ENCODE results near the gene DLX4. TPM values are rescaled to one million over a fixed set of nuclear protein-coding genes. Genes with fewer than 3 reads are reported as not detected.

DLX4 gene
- total RNA-seq, 1 experiment from 2014 or later = 2.5 TPM

DNA sequence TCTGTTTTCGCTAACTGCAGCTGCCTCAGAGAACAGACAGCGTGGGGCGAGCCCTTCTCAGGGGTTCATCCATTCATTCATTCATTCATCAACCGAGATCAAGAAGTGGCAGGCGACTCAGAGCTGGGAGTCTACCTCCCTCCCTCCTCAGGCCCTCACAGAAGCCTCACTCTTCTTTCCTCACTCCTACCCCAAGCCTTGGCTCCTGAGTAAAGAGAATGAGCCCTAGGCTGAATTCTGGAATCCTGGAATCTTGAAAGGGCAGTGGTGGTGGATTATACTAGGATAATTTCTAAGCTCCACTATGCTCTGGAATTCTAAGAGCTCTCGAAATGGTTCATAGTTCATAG, 28.3 kb downstream of the DLX4 start:
- H2BK15ac ChIP-seq (ENCODE audit: low read depth, low read length) = no peak overlapping the region
- H3K27me3 ChIP-seq (ENCODE audit: insufficient read depth, low read length) = peaks cover 51% of the 10 kb centered on the region
- H3K4me2 ChIP-seq (ENCODE audit: insufficient read depth, insufficient read length, low read length) = peak overlapping the region; percentile 49
- no peak overlapping the region for H2BK120ac ChIP-seq (ENCODE audit: low read depth, low read length, poor library complexity, severe bottlenecking)
- H3K14ac ChIP-seq (ENCODE audit: insufficient read depth, low read length) = no peak overlapping the region
- no peak overlapping the region for H4K5ac ChIP-seq (ENCODE audit: insufficient read length, low read depth, low read length)
- Mint-ChIP-seq H3K27ac (no peak overlapping the region), H3K9me3 (peaks cover 6 to 10% of the 10 kb centered on the region in 2 experiments; a peak in 4 of 5 replicates), H3K36me3 (ENCODE audit: insufficient read depth in 1 of 3, low read depth in 3 of 3) (peaks cover 0 to 3% (median 2%) of the 10 kb centered on the region in 3 experiments; a peak in 3 of 7 replicates), H3K27me3 (ENCODE audit: low read depth) (peaks cover 95% of the 10 kb centered on the region), H3K4me1 (peaks cover 34 to 35% of the 10 kb centered on the region in 2 experiments), H3K4me3 (peak overlapping the region; percentile 19 to 70; a peak in 3 of 5 replicates)
- peaks cover 5% of the 10 kb centered on the region for H4K20me1 ChIP-seq (ENCODE audit: control insufficient read depth, insufficient read depth, insufficient read length)
- no peaks in the 10 kb centered on the region for H3K9me3 ChIP-seq (ENCODE audit: control insufficient read depth, low read depth, low read length)
- H3K23ac ChIP-seq (ENCODE audit: insufficient read length, low read depth, low read length) = no peak overlapping the region
- WGBS (ENCODE audit: extremely low coverage, insufficient read length, low lambda C conversion rate) = no CpG with 5 or more reads among the region's 6 CpGs
- no peaks in the 10 kb centered on the region; the same call in 1 of the 2 replicates for H3K4me1 ChIP-seq (ENCODE audit: insufficient read depth, low read length)
- no peak overlapping the region for H2BK5ac ChIP-seq (ENCODE audit: insufficient read length, low read length)
- H3K9ac ChIP-seq (ENCODE audit: extremely low read depth, insufficient read length, low read length) = no peak overlapping the region
- no peak overlapping the region for H3K18ac ChIP-seq (ENCODE audit: insufficient read length, low read depth, low read length)
- H3K79me1 ChIP-seq (ENCODE audit: insufficient read depth, low read depth, low read length, poor library complexity, severe bottlenecking) = no peaks in the 10 kb centered on the region
- no peak overlapping the region for H2AK5ac ChIP-seq (ENCODE audit: insufficient read length, low read length)
- TF ChIP-seq, protein P1, sequence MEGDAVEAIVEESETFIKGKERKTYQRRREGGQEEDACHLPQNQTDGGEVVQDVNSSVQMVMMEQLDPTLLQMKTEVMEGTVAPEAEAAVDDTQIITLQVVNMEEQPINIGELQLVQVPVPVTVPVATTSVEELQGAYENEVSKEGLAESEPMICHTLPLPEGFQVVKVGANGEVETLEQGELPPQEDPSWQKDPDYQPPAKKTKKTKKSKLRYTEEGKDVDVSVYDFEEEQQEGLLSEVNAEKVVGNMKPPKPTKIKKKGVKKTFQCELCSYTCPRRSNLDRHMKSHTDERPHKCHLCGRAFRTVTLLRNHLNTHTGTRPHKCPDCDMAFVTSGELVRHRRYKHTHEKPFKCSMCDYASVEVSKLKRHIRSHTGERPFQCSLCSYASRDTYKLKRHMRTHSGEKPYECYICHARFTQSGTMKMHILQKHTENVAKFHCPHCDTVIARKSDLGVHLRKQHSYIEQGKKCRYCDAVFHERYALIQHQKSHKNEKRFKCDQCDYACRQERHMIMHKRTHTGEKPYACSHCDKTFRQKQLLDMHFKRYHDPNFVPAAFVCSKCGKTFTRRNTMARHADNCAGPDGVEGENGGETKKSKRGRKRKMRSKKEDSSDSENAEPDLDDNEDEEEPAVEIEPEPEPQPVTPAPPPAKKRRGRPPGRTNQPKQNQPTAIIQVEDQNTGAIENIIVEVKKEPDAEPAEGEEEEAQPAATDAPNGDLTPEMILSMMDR (conservative IDR thresholded peaks at IDR 0.05) = no peak
- H3K56ac ChIP-seq (ENCODE audit: insufficient read length, low read depth, low read length) = no peak overlapping the region
- peaks cover 11% of the 10 kb centered on the region for H3K23me2 ChIP-seq (ENCODE audit: insufficient read length, low read depth, low read length, poor library complexity, severe bottlenecking)
- no peak overlapping the region for H3K4ac ChIP-seq (ENCODE audit: low read depth, low read length)
- H2BK20ac ChIP-seq (ENCODE audit: low read depth, low read length, poor library complexity, severe bottlenecking) = no peak overlapping the region
- no peak overlapping the region for H4K8ac ChIP-seq (replicated peaks; ENCODE audit: insufficient read length, low read depth, low read length)
- H2AFZ ChIP-seq (ENCODE audit: low read length) = no peak overlapping the region
- no peaks in the 10 kb centered on the region for H3K79me2 ChIP-seq (ENCODE audit: insufficient read depth, low read length)
- no peak for DNase-seq
- no peak overlapping the region for H3K27ac ChIP-seq (ENCODE audit: insufficient read length, low read depth, low read length)
- H2BK12ac ChIP-seq (ENCODE audit: insufficient read length, low read depth, low read length) = no peak overlapping the region
- no peak overlapping the region for H3T11ph ChIP-seq (ENCODE audit: low read length)
- no peak overlapping the region for H4K91ac ChIP-seq (ENCODE audit: insufficient read length, low read depth, low read length)

Measured in H9 (cell line).